HUDEP-2 (cell line): Measurements from ENCODE around the gene FOXJ3.

Experiments used
- DNase-seq, 76 experiments: peaks; one replicate each; lab custom pipeline; 2025; ENCODE audit not compliant: unreplicated experiment in 76 of 76; lab: John Stamatoyannopoulos, UW

Gene FOXJ3

DNA sequence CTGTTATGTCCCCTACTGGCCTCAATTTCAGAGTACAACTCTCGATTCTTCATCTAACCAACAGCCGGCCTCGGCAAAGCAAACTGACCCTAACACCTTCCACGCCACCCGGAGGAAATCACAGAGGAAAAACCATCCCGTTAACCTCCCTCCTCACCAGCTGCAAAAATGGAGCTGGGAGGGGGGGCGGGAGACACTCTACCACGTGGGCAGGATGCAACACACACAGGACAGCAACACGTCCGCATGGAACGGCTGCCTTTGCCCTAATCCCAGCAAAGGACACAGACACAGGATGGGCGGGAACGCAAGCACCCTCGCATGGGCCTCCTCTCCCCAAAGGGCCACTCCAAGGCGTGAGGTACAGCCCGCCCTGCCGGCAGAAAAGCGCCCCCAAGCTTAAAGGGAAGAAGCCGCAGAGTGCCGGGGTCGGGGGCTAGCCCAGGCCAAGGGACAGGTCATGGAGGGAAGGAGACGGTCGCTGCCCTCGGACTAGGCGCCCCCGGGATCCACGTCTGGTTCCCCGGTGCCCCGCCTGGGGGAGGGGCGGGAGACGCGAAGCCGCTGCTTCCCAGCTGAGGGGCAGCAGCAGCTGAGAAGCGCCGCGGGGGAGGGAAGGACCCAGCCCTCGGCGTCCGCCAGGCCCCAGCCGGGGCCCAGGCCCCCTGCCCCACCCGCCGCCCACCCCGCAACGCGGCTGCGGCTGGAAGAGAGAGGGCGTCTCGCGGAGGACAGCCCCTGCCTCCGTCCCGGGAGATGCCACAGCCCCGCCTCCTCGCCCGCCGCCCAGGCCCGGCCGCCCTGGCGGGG lies 590 bp downstream of the FOXJ3 start:
- DNase-seq: peak in 45 of 76 experiments; percentile 3 to 71 (median 29)

DNA sequence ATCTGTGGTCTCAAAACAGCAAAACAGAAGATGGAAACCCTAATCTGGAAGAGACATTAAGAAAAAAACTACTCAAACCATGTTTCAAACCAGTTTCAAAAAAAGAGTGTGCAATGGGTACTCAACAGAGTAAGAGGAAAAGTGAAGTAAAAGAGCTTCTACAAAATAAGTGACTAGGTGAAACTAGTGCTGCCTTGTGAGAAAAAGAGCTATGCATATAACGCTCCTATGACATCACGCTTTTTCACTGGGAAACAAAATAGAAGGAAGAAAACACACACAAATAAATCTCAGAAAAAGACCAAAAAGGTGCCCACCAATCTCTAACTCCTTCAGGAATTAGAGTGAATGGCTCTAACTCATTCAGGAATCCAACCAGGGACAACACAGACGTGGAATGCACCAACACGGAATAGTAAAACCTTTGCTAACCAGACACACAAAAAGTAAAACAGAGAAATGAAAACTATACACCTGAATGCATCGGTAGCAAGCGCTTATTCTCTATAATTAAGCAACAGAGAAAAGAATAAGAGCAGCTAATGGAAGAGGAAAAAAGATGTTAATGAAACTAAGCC lies 1.3 kb downstream of the FOXJ3 start:
- no peak for DNase-seq

DNA sequence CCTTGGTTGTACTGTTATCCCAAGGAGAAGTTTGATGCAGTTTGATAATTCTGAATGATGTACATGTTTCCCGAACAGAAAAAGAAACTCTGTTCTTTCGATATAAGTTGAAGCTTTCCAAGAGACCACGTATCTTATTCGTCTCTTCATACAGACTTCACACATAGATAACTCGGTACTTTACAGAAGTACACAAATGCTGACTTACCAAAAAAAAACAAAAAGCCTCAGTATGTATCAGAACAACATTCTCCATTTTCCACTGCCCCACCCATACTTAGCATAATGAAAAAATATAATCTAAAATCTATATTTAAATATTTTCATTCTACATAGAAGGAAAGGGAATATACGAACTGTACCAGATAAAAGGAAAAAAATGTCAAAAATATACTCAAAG lies 2.2 kb downstream of the FOXJ3 start:
- no peak for DNase-seq

DNA sequence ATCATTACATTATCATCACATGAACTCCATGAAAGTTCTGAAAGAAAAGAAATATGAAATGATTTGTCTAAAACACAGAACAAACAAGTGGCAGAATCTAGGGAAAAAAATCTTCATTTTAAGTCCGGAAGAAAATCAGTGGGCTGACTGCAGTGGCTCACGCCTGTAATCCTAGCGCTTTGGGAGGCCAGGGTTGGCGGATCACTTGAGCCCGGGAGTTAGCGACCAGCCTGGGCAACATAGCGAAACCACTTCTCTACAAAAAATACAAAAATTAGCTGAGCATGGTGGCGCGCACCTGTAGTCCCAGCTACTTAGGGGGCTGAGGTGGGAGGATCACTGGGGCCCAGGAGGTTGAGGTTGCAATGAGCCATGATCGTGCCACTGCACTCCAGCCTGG lies 4.8 kb downstream of the FOXJ3 start:
- DNase-seq: no peak

DNA sequence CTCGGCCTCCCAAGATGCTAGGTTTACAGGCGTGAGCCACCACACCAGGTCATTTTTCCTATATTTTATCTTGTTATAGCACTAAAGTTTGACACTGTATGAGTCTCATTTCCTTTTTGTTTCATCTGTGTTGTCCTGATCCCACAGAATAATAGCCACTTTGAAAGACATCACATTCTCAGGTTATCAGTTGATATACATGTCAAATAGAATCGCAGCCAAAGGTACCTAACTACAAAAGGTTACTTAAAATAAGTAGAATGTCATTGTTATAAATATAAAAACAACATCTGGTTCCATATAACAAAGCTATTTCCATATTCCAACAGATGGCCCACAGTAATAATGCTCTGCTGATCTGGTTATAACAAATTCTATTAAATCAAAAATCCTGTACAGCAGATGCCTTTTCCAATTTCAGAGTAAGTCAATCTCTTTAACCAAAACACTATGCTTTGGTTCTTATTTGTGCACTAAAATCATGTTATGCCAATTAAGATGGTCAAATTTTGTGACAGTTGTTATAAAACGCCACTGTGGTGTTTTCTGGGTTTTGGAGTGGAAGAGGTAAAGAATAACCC lies 6.0 kb downstream of the FOXJ3 start:
- DNase-seq: no peak

DNA sequence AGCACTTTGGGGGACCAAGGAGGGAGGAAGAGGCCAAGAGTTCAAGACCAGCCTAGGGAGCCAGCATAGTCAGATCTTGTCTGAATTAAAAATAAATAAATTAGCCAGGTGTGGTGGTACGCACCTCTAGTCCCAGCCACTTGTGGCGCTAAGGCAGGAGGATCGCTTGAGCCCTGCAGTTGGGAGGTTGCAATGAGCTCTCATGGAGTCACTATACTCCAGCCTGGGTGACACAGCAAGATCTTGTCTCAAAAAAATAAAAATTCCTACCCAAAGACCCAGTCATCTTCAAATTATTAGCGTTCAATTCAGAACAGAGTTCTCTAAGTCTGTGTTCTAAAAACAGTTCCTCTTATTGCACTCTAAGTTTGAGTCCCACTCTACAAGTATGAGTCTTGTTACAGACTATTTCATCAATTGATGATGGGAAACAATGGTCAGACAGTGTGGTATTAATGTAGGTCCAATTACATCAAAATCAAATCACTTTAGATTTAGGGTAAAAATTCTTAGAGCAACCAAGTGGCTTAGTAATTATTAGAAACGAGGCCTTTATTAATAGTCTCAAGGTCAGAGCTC lies 6.9 kb downstream of the FOXJ3 start:
- no peak for DNase-seq

DNA sequence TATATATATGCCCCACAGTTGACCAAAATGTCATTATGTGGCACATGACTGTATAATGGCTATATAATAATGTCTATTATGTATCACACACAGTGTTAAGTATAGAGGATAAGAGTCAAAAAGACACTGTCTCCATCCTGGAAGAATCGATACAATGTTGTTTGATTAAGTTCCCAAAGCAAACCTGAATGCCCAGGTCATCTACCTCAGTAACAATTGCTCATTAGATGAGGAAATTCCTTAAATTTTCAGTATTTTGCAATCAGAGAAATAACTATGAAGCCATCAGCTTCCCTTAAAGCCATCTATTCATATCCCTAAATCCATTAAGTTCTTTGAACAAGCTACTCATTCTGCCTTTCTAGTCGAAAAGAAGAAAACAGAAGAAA lies 10.0 kb downstream of the FOXJ3 start:
- no peak for DNase-seq

DNA sequence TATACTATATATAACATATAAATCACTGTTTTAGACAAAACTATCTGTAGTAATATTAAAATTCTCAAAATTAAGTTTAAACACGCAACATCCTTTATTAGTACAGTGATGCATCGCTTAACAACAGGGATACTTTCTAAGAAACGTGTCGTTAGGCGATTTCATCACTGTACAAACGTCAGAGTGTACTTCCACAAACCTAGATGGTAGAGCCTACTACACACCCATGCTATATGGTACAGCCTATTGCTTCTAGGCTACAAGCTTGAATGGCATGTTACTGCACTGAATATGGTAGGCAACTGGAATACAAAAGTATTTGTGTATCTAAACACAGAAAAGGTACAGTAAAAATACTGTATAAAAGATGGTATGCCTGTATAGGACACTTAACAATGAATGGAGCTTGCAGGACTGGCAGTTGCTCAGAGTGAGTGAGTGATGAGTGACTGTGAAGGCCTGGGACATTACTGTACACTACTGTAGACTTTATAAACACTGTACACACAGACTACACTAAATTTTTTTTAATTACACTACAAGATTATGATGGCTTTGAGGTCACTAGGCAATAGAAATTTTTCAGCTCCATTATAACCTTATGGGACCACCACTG lies 10.5 kb downstream of the FOXJ3 start:
- DNase-seq: no peak

DNA sequence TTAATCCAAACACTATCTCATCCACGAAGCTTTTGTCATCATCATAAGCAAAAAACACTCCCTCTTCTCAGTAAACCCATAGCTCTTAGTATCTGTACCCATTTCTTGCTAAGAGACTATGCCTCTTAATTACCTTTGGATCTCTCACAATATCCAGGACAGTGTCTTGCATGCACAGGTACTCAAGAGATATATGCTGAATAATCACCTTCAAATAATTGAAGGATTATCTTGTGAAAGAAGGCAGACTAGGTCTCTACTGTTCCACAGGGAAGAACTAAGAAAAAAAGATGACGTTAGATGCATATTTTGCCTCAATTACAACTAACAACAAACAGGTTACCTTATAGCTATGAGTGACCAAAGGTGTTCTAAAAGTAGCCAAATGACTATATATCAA lies 11.5 kb downstream of the FOXJ3 start:
- no peak for DNase-seq

DNA sequence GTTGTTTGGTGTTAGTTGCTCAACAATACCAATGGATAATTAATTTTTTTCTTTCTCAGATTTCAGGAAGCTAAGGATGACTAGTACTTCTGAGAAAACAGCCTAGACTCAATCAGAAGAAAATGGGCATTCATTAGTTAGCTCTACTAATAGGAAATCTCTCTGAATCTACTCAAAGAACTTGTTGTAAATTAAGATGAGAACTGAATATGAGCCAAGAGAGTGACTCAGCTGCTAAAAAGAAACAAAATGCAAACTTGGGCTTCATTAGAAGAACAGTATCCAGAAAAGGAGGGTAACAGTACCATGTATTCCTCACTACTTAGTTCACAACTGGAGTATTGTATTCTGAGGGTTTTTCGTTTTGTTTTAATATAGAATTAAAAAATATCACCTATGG lies 12.5 kb downstream of the FOXJ3 start:
- DNase-seq: no peak

DNA sequence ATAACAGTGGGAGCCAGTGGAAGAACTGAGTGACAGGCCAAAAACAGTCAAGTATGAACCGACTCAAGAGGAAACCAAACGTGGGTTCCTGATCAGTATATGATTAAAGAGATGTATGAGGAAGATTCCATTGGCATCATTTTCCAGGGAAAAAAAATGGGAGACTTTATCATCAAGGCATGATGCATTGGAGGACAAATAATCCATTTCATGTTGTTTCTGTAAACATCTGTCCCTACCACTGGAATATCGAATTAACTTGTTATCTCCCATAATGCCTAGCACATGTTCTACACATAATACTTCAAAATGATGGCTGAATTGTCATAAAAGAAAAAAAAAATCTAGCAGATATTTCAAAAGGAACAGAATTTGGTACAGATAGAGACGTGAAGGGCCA lies 13.3 kb downstream of the FOXJ3 start:
- DNase-seq: no peak

DNA sequence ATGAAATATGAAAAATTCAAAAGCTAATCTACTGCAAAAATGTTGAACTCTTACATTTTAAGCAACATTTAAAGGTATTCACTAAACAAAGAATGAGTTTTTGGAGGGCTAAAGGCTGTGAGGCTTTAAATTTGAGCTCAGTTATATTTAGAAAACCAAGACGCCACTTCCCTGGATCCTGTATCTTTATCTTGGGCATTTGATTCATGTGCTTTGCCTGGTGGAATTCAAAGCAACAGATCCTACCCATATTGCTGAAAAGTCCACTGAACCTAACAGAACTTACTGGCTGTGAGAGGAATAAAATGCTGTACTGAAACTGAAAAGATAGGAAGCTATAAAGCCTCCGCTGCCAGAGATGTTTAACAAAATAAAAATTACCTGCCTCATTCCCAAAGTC lies 14.3 kb downstream of the FOXJ3 start:
- no peak for DNase-seq

DNA sequence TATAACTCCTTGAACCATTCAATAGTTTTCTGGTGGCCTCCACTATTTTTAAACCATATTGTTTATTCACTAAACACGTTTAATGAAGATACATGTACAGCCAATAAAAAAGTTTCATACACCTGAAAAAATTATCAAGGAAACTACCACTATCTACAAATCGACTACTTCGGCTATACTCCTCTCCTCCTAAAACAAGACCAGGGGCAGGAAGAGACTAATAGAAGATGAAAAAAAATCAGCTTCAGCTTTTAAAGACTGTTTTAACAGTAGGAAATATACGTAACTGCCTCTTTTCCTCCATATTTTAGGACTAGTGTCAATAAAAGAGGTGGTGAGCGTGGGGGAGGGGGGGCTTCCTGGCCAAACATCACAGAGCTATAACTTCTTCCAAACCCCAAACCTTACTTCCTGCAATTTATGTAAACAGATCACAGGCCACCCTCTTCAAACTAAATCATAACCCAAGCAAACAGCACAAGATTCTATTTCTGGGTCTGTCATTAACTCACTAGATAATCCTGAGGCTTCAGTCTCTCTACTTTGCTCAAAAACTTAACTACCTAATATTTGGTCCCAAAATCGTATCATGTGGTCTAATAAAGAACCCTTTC lies 15.1 kb downstream of the FOXJ3 start:
- DNase-seq: no peak

DNA sequence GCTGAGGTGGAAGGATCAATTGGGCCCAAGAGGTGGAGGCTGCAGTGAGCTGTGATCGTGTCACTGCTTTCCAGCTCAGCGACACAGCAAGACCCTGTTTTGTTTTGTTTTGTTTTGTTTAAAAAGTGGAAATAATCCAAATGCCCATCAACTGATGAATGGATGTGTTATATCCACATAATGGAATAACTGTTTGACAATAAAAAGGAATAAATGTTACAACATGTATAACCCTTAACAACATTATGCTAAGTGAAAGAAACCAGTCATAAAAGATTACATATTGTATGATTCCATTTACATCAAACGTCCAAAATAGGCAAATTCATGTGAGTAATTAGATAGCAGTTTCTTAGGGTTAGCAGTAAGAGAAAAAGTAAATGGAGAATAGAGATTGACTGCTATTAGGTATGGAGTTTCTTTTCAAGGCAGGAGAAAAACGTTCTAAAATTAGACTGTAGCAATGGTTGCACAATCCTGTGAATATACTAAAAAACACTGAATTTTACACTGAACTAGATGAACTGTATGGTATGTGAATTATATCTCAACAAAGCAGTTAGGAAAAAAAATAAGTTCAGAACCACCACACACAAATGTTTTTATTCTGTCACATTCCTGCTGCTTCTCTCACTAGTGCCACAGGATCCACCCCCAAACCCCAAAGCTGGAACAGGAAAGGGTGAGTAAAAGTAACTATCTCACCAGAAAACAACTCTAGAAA lies 15.7 kb downstream of the FOXJ3 start:
- no peak for DNase-seq

DNA sequence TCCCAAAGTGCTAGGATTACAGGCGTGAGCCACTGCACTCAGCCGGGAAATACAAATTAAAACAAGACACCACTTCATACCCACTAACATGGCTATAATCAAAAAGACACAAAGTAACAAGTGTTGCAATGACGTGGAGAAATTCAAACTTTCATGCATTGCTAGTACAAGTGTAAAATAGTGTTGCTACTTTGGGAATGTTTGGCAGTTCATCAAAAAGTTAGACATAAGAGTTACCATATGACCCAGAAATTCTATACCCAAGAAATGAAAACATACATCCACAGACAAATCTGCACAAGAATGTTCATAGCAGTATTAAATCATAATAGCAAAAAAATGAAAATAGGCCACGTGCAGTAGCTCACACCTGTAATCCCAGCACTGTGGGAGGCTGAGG lies 16.4 kb downstream of the FOXJ3 start:
- no peak for DNase-seq

DNA sequence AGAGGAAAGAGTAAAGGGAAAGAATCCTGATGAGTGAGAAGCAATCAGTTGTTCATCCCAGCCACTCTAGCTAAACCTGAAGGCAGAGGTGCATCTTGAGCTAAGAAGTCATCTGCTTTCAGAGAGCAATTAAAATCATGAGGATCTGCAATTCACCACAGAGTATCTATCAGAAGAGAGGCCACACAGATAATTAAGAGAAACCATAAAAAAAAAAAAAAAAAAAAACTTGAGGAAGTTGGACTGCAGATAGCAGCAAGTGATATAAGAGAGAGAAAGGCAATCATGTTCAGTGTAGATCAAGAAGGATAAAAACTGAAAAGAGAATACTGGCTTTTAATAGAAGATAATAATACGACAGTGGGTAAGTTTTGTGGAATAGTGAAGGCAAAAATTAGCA lies 17.7 kb downstream of the FOXJ3 start:
- DNase-seq: no peak

DNA sequence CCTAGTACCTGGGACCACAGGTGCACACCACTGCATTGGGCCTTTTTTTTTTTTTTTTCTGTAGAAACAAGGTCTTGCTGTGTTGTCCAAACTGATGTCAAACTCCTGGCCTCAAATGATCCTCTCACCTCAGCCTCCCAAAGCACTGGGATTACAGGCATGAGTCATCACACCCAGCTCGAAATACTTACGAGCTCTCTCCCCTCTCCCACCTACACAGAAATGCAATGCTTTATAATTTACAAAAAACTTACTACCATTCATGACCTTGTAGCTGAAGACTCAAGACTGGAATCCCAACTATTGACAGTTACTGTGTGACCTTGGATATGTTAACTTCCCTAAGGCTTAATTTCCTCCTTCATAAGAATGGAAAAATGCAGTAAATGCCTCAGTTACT lies 18.7 kb downstream of the FOXJ3 start:
- no peak for DNase-seq

DNA sequence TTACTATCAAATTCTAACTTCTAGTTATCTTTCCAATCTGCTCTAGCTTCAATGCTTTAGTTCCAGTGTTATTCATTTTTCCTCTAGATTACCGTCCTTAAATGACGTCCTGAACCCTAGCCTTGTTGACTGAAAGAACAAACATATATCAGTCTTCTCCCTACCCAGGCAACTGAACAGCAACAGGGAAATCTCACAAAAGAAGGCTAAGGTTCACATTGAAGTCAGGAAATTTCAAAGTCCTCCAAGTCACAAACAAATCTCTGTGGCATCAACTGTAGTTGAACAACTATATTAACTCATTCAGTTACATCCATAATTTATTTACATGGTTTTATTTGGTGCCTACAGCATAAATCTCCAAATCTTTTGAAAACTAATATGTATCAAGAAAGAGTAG lies 19.5 kb downstream of the FOXJ3 start:
- no peak for DNase-seq

DNA sequence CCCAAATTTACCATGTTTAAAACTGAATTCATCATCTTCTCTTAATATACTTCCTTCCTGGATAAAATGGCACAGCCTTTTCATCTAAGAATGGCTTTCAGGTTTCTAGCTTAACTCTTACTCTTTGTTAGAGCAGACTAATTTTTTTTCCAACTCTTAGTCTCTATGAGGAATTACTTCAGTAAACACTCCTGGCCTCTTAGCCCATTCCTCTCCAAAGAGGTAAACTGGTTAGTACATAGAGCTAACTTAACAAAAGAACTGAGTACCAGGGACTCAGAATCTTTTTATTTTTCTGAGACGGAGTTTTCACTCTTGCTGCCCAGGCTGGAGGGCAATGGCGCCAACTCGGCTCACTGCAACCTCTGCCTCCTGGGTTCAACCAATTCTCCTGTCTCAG lies 21.1 kb downstream of the FOXJ3 start:
- no peak for DNase-seq

DNA sequence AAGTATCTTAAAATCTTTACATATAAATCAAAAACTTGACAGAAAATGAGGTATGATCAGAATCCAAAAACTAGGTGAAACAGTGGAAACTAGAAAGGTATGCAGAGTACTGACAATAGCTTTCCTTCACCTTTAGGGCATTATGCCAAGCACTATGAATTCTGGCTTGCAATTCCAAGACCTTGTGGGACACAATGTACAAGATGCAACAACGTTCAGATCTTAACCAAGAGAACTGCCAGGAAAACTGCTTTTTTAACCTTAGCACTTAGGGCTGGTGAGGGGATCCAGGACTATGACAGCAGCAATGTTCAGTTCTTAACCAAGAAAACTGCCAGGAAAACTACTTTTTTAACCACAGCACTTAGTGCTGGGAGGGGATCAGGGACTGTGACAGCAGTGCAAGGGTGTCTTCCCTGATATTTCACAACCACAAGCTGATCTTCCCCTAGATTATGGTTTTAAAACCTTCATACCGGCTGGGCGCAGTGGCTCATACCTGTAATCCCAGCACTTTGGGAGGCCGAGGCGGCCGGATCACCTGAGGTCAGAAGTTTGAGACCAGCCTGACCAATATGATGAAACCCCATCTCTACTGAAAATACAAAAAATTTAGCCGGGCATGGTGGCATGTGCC lies 22.3 kb downstream of the FOXJ3 start:
- DNase-seq: no peak
